Epidermal melanocyte (primary cell): ENCODE data around the gene LPP.

Source experiments
- DNase-seq: peaks from one replicate; pipeline ENCODE4 v3.0.0; 2011; ENCODE audit warnings: low spot score; ENCODE audit not compliant: insufficient read length

LPP gene

DNA sequence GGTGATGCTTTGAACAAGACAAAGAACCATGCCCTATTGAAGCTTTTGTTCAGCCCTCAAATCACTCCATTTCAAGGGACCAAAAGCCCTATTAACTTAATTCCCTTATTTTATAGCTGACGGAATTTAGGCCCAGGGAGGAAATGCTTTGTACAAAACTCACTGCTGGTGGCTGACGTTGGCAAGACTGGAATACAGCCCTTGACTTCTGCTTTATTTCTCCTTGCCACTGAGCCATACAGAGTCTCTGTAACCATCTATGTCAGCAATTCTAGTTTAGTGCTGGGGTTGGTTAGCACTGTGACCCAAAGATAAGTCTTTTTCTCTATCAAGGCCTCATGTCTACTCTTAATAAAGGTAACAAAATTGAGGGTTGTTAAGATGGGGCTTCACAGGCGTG, 701.7 kb downstream of the LPP start:
- no peak for DNase-seq

- DNase-seq: no peak
These were observed 706.2 kb downstream of the LPP start for GRCh38 chr3:188860147-188860546.

- no peak for DNase-seq
These were observed 708.1 kb downstream of the LPP start for GRCh38 chr3:188861842-188862744.

DNA sequence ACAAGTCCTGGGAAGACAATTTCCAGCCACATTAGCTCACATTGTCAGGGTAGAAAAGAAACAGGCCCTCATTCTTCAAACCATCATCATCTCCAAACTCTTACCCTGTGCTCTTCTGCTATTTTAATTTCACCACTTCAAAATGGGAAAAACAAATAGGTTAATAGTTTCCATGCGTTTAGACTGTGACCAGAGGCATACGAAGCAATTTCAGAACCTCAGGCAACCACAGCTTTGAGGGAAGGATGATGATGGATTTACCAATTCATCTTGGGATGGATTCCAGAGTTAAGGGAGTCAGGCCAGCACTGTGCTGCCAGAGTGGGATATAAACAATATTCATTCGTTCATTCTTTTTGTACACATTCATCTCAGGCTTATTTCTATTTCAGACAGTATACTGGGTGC, 710.0 kb downstream of the LPP start:
- DNase-seq: no peak

GRCh38 chr3:188867691-188868265, 713.8 kb downstream of the LPP start:
- DNase-seq: no peak

DNA sequence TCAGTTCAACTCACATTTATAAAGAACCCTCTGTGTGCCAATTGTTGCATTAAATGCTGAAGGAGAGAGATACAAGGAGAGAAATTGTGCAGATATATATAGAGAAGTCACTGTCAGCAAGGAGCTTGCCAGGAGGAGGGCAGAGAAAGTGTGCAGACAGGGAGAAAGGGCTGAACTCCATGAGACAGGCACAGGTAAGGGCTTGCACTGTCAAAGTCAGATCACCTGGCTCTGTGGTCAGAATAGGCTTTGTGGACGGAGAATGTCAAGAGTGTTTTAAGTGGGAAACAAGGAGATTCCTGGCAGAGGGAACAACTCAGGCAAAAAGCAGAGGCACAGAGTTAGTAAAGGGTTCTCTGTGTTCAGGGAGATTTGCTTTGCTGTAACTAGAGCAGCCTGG, 714.8 kb downstream of the LPP start:
- DNase-seq: no peak

DNA sequence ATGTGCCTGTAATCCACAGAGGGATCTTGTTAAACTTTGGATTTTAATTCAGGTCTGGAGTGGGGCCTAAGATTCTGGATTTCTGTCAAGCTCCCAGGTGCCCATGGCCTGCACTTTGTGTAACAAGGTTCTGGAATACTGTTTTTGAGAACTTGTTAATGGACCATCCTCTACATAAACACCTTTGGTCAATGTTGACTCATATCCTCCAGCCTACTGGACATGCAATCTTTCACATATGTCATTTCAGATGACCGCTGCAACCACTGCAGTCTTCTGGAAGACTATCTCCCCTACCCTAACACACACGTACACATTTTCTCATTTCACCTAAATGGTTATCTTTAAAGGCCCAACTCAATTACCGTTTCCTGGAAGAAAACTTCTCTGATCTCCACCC, 715.7 kb downstream of the LPP start:
- no peak for DNase-seq

DNA sequence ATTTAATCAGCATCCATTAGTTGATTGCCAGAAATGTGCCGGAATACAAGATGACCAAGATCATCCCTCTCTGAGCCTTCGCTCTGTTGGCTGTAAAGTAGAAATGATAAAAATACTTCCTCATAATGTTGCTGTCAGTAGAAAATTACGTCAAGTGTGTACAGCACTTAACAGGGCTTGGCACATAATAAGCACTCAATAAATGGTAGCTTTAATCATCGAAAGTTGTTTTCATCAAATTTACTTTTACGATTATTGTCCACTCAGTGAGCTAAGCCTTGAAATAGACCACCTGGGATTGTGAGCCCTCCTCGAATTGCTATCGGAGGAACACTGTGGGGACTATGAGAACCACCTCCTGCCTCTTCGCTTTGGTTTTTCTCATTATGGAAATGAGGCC, 716.5 kb downstream of the LPP start:
- no peak for DNase-seq

- DNase-seq: no peak
These were observed 720.6 kb downstream of the LPP start for GRCh38 chr3:188874576-188874975.

- DNase-seq: no peak
These were observed 721.5 kb downstream of the LPP start for GRCh38 chr3:188875413-188875812.

DNA sequence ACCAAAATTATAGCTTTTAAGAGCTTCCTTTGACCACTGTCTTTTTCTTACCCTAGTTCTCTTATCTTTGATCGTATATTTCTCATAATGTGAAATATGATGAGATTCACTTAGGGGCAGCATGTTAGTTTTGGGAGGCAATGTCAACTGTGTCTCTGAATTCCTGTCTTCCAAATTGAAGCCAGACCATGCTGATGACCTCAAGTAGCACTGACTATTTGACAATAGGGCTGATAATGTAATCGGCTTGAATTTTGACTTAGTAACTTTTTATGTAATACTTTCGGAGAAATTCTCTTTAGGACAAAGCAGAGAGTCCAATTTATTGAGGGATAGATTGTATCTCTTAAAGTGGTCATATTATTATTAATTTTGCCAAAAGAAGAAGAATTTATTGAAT, 722.4 kb downstream of the LPP start:
- DNase-seq: no peak

GRCh38 chr3:188877381-188877780, 723.4 kb downstream of the LPP start:
- DNase-seq: no peak

DNA sequence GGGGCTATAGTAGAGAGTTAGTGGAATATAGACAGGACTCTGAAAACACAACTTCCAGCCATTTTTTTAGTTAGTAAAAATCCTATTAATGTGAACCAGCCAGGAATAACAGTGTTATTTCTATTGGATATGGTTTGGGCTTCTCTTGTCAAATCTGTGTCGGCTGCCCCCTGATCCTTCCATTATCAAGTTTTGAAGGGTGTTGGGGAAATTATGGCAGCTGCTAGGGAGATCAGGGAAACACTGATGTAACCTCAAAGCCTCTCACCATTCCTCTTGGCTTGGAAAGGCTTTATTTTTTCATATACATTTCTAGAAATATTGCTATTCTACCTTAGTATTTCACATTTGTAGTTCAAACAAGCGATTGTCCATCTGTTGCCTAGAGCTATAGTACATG, 724.1 kb downstream of the LPP start:
- DNase-seq: no peak

DNA sequence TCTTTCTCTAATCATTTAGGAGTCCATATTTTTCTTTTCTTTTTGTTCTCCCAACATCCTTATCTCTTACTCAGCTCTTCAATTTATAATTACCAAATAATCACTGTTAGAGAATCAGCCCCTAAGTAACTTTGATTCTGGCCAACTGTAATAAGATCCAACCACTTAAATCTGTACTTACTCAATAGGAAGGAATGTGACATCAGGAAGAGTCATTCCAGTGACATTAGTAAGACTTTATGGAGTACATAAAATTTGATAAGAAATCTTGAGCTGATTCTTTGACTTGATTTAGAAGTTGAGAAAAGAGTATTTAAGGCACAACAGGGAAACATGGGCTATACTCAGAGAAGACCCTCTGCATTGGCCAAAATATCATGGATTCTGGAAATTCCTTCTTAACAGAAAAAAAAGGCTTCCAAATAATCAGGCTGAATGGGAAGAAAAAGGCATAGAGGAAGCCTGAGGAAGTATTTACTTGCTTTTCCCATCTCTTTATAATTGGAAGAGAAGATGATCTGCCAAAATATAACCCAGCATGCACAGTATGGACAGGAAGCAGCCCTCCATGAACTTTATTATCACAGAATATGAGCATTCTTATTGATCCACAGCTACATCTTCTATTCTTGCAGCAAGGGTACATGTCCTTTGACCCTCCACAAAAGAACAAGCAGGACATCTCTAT, 728.1 kb downstream of the LPP start:
- DNase-seq: no peak

GRCh38 chr3:188884299-188885043, 730.5 kb downstream of the LPP start:
- no peak for DNase-seq

GRCh38 chr3:188888321-188889053, 734.5 kb downstream of the LPP start:
- no peak for DNase-seq

GRCh38 chr3:188889054-188889491, 735.1 kb downstream of the LPP start:
- no peak for DNase-seq

DNA sequence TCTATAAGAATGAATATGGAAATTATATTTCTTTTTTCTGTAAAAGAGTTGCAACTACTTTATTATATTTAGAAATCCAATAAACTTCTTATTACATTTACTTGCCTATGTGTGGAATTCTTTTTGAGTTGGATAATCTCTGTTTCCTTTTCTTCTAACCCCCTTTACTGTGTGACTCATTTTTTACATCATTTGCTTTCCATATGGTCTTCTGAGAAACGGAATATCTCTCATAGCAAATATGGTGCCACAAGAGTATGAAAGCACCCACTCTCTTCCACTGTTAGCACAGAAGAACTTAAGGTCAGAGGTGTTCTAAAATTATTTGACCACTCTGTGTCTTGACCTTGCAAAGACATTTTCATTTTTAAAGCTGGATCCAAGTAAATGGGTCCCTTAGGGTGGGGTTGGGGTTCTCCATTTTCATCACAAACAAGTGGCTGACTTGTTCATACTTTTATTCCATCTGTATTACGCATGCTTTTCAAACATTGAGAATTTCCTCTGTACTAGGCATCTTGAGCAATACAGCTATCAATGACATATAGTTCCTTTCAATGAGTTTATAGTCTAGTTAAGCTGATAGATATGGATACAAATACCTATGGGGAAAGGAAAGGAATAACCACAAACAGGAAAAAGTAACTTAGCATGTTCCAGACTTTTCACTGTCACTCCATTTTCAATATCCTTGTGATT, 736.8 kb downstream of the LPP start:
- DNase-seq: no peak

DNA sequence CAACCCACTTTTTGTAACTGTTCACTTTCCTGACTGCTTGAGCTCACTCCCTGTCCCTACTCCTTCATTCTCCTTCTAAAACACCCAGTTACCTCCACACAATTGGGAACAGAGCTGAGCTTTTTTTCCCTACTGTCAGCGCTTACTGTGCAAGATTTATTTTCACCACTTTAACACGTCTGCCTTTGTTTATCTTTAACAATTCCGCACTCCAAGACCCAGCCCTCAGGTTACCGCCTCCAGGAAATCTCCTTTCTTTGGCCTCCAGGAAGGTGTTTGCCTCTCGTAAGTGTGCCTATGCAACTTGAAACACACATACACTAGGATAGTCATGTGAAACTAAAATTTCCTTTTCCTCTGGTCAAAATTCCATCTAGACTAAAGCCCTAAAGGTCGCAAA, 745.9 kb downstream of the LPP start:
- no peak for DNase-seq

- DNase-seq: no peak
These were observed 746.5 kb downstream of the LPP start for GRCh38 chr3:188900421-188900951.
